ENCODE measurements around the gene PCBP3.
"Not testable (repeated sequence)": the region's sequence is repeated elsewhere in the genome, so short reads cannot be mapped to it uniquely, and the experiment has no call there.

PCBP3 gene

DNA sequence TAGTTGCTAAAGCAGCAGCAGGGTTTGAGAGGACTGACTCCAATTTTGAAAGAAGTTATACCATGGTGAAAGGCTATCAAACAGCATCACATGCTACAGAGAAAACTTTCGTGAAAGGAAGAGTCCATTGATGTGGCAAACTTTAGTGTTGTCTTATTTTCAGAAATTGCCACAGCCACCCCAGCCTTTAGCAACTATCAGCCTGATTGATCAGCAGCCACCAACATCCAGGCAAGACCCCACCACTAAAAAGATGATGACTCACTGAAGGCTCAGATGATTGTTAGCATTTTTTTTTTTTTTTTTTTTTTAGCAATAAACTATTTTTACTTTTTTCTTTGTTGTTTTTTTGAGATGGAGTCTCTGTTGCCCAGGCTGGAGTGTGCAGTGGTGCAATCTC is 35.3 kb downstream of the PCBP3 start:
- not testable (repeated sequence) for DNase-seq (ENCODE audit: low read depth, low spot score)

DNA sequence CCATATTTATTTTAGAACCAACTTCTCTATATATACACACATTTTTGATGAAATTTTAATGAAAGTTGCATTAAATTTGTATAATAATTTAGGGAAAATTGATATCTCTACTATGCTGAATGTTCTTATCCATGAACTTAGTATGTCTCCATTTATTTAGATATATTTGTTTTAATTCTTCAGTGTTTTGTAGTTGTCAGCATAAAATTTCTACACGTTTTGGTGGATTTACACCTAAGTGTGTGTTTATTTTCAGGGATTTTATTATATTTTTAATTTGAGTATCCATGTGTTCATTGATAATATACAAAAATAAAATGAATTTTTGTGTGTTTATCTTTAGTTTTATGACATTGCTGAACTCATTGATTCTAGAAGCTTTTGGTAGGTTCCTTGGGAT is 36.7 kb downstream of the PCBP3 start:
- no peak for DNase-seq (ENCODE audit: low read depth, low spot score)

DNA sequence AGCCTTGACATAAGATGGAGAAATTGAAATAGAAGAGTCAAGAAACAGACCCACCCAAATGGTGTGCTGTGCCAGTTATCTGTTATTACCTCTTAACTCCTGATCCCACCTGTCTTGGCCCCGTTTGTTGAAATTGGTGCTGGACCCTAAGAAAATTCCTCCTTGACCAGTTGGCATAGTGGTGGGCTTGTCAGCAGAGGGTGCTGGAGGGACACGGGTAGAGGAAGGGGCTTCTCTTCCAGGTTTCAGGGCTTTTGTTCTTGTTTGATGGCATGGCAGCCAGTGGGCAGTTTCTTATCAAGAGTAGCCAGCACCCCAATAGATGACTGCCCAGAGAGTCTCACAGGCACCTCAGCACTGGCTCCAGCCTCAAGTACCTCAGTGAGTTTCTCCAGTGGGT is 51.6 kb downstream of the PCBP3 start:
- DNase-seq (ENCODE audit: low read depth, low spot score): no peak

DNA sequence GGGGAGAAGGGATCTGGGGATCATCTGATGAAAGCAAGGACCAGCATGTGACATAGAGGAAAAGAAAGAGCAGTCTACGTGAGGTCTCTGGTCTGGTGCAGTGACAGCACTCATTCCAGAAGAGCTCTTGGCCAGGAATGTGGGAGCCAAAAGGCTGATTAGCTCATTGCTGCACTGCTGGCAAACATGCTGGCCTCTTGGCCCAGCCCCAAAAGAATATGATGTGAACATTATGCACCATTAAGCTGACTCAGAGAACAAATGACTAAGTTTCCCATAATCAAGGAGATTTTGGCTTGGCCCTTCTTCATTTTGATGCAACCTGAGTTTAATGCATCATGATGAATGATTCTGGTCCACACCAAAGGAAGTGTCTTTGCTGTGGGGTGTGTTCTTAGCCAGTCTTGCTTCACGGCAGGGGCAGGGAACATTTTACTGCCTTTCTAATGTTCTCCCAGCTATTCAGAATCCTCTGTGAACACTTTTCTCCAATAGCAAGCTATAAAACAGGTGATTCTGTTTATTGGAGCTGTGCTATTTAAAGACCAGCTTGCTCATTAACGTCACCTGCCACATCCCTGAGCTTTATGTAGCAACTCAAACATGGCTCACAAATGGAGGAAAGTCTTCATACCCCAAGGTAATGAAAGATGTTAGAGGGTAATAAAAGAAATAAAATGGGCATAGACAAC is 55.1 kb downstream of the PCBP3 start:
- no peak for DNase-seq (ENCODE audit: low read depth, low spot score)

DNA sequence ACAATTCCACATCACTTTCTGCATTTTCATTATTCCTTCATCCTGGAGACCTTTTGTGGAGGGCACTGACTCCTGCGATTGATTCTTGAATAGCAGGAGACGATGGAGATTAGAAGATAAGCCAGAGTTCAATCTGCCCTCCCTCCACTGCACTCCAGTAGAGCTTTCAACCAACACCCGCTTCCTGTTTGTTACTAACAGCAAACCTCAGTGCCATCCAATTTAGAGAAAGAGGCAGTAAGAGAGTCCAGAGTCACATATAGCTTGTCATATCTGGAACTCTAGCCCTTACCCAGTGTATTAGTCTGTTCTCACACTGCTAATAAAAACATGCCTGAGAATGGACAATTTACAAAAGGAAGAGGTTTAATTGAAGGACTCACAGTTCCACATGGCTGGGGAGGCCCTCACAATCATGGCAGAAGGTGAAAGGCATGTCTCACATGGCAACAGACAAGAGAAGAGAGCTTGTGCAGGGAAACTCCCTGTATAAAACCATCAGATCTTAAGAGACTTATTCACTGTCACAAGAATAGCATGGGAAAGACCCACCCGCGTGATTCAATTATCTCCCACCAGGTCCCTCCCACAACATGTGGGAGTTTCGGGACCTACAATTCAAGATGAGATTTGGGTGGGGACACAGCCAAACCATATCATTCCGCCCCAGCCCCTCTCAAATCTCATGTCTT is 55.9 kb downstream of the PCBP3 start:
- no peak for DNase-seq (ENCODE audit: low read depth, low spot score)

DNA sequence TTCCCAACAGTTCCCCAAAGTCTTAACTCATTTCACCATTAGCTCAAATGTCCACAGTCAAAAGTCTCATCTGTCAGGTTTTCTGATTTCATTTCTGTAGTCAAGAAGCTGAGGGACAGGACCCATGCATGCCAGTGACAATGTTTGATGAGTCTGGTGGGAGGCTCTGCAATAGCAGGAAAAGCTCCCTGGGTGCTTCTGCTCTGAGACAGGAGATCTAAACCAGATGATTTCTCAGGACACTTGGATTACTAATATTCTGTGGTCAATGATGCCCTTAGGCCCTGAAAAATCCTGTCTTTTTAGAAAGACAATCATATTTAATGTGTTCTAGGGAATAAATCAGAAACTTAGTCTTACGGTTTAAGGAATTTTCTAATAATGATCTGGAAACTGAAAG is 56.4 kb downstream of the PCBP3 start:
- no peak for DNase-seq (ENCODE audit: low read depth, low spot score)

DNA sequence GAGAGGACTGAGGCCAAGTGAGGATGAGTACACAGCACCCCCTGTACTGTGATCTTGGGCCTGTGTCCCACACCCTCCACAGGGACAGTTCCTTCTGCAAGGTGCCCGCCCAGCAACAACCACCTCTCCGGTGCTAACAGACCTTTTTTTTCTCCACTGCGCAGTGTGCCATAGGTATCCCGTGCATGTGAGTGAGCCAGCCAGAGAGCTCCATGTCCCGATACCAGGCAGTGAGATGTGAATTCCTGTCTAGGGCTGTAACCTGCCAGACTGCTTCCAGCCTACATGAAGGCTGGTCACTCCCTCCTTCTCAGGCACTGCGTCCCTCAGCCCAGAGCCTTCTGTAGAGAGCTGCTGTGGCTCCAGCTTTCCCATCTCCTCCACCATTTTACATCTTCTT is 56.9 kb downstream of the PCBP3 start:
- no peak for DNase-seq (ENCODE audit: low read depth, low spot score)

DNA sequence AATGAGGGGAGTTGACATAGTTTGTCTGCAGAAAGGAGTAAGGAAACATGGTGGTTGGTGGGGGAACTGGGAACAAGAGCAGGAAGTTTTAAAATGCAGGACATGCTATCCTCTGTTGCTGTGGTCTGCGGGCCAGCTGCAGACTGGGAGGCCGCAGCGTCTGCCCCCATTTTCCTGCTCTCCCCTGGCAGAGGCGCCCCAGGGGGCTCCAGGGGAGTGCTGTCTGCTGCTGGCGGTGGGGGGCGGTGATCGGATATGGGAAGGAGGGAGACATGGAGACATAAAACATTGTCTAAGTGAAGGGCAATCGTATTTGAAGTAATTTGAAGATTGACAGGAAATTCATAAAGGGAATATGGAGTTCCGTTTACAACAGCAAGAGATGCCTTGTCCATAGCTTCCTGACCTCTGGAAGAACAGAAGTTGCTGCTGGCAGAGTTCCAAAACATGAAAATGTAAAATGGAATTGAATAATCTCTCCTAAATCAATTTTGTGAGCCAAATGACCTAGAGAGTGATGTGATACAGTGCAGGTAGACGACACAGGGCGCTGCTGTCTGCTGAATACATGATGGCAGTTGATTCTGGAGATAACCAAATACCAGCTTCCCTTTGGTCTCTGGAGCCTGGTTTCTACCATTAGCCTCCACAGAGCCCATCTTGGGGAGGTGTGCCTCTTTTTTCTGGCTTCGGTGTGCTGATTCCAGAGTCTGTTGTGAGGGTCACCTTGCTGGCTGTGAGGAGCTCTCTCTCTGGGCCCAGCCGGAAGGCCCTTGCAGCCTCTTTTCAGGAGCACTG is 61.0 kb downstream of the PCBP3 start:
- no peak for DNase-seq (ENCODE audit: low read depth, low spot score)

DNA sequence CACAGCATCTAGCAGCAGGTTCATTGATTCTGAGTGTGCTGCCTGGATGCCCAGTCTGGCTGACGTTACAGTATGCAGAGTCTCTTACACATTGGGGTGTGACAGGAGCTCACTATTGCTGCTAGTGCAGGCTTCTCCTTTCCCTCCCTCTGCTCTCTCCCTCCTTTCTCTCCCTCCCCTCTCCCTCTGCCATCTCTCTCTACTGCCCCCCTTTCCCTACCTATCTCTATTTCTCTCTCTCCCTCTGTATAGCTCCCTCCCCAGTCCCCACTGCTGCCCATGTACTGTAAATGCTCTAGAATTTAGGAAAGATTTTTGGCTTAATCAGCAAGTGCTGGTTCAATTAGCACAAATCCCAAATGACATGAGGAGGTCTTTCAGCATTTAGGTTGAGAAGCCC is 62.8 kb downstream of the PCBP3 start:
- no peak for DNase-seq (ENCODE audit: low read depth, low spot score)

DNA sequence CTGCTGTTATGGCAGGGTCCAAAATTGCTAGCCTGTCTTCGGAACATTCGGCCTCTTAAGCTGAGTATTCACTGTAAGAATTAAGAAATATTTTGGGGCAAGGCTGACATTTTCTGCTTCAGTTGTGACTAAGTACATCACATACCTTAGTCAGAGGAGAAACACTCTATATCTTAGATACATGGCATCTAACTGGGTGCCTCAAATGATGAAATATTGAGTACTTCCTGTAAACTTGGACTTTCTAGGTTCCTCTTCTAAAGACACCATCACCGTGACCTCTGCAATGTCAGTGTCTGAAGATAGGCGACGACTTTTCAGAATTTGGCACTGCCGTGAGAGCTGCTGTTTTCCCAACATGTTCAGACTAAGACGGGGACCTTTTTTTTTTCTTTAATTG is 65.6 kb downstream of the PCBP3 start:
- DNase-seq (ENCODE audit: low read depth, low spot score): no peak

DNA sequence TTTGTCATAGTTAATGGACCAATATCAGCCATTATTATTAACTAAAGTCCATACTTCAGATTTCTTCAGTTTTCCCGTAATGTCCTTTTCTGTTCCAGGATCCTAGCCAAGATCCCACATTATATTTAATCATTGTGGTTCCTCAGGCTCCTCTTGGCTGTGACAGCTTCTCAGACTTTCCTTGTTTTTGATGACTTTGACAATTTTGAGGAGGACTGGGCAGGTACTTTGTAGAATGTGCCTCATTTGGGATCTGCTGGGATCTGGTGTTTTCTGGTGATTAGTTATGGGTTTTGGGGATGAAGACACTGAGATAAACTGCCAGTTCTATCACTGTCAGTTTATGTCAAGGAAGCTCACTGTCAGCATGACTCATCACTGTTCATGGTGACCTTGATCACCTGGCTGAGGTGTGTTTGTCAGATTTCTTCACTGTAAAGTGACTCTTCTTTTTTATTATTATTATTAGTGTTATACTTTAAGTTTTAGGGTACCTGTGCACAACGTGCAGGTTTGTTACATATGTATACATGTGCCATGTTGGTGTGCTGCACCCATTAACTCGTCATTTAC is 66.3 kb downstream of the PCBP3 start:
- no peak for DNase-seq (ENCODE audit: low read depth, low spot score)

DNA sequence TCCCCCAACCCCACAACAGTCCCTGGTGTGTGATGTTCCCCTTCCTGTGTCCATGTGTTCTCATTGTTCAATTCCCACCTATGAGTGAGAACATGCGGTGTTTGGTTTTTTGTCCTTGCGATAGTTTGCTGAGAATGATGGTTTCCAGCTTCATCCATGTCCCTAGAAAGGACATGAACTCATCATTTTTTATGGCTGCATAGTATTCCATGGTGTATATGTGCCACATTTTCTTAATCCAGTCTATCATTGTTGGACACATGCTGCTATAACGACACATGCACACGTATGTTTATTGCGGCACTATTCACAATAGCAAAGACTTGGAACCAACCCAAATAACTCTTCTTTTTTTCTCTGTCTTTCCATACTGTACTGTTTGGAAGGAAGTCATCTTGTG is 66.8 kb downstream of the PCBP3 start:
- not testable (repeated sequence) for DNase-seq (ENCODE audit: low read depth, low spot score)

DNA sequence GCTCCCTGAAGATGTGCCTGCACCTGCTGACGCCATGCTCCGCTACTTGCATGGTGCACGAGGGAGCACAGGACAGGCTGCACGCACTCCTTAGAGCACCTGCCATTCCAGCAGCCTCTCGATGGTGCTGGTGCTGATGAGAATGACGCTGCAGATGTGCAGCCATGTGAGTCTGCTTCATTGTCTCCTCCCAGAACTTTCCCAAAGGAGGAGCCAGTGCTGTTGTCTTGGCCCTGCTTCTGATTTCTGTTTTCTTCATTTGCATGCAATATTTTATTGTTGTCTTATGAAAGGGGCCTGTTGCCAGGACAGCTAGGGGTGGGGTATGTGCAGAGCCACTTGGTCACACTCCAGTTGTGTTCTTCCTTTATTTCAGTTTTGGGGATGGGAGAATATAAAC is 70.1 kb downstream of the PCBP3 start:
- DNase-seq (ENCODE audit: low read depth, low spot score): no peak

DNA sequence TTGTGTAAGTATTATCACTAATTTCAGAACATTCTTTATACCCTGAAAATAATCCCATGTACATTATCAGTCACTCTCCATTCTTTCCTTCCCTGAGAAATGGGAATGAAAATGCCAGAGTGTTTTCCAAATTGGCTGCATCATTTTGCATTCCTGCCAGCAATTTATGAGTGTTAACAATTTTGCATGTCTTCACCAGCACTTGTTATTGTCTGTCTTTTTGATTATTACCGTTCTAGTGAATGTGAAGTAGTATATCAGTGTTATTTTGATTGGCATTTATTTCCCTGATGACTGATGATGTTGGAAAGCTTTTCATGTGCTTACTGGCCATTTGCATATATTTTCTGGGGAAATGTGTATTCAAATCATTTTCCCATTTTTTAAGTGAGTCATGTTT is 71.9 kb downstream of the PCBP3 start:
- no peak for DNase-seq (ENCODE audit: low read depth, low spot score)

DNA sequence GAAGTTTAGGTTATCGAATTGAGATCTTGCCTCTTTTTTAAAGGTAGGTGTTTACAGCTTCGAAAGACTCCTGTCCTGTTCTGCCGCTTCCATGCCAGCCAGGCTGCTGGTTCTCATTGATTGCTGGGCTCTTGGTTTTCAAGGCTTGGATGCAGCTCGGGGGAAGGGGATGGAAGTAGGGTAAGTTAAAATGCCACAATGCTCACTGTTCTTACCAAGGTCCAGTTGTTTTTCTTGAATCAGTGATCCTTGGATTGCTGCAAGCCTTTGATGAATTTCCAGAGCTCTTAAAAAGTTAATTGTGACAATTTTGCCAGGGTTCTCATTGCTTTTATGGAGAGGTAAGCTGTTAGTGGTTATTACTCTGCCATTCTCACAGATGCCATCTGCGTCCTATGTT is 74.9 kb downstream of the PCBP3 start:
- DNase-seq (ENCODE audit: low read depth, low spot score): no peak

DNA sequence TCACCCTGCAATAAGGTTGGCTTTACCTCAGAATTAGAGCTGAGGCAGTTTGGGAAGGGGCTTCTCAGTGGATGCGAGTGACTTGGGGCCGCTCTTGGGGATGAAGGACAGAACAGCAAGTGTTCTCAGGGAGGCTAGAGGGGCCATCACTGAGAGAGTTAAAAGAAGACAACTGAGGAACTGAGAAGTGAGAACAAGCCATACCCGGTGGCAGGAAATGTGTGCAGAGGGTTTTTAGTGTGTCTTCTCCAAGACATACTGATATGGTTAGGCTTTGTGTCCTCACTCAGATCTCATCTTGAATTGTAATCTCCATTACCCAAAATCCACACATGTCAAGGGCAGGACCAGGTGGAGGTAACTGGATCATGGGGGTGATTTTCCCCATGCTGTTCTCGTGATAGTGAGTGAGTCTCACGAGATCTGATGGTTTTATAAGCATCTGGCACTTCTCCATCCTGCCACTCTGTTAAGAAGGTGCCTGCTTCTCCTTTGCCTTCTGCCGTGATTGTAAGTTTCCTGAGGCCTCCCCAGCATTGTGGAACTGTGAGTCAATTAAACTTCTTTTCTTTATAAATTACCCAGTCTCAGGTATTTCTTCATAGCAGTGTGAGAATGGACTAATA is 75.8 kb downstream of the PCBP3 start:
- DNase-seq (ENCODE audit: low read depth, low spot score): no peak

DNA sequence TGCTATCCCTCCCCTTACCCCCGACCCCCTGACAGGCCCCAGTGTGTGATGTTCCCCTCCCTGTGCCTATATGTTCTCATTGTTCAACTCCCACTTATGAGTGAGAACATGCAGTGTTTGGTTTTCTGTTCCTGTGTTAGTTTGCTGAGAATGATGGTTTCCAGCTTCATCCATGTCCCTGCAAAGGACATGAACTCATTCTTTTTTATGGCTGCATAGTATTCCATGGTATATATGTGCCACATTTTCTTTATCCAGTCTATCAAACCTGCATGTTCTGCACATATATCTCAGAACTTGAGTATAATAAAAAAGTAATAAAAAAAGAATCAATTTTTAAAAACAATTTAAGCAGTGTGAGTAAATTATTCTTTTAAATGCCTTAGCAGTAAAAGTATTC is 76.7 kb downstream of the PCBP3 start:
- not testable (repeated sequence) for DNase-seq (ENCODE audit: low read depth, low spot score)

DNA sequence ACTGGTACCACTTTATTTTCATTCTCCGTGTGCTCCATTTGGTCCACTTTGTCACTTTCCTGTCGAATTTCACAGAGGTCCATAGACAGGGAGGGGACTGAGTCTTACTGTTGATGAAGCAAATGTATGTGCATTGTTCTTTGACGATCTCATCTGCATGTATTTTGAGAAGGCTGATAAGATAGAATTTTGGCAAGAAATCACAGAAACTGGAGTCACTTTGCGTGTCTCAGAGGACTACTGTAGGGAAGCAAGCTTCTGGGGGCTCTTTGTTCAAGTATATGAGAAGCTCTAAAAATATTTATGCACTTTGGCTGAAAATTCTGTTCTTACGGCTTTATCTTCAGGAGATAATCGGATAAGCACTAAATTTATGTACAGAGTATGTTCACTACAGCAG is 78.1 kb downstream of the PCBP3 start:
- no peak for DNase-seq (ENCODE audit: low read depth, low spot score)

DNA sequence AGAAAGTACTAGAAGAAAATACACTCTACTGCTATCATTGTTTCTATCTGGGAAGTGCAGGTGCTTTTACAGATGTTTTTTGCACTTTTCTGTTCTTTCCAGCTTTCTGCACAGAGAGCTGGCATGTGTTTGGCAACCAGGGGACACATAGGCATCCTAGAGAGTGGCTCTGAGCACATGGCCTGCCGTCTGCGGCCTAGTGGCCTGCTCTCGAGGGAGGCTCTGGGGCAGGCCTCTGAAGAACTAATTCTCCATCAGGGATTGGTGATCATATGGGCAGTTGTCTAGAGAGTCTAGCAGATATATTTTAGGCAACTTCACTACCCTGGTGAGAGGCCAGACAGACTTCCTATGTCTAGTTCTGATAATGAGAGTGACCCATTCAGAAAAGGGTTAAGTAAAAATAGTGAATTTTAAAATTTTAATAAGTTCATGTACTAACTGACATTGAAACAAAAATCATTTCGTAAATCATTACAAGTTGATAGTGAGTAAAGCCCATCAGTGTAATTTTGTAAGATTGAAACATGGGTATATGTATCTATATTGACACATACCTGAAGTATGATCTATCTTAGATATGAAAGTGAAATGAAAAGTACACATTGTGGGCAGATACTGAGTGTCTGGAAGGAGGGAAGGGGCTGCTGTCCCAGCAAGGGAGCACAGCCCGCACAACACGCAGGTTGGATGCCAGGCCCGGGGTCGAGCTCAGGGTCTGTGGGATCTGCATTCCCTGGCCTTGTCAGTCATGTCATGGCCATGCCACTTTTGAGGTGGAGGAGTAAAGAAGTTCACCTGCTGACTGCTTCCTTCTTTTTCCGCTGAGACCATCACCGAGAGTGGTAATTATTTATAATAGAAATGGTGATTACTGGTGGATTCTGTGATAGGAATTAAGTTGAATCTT is 79.8 kb downstream of the PCBP3 start:
- no peak for DNase-seq (ENCODE audit: low read depth, low spot score)

DNA sequence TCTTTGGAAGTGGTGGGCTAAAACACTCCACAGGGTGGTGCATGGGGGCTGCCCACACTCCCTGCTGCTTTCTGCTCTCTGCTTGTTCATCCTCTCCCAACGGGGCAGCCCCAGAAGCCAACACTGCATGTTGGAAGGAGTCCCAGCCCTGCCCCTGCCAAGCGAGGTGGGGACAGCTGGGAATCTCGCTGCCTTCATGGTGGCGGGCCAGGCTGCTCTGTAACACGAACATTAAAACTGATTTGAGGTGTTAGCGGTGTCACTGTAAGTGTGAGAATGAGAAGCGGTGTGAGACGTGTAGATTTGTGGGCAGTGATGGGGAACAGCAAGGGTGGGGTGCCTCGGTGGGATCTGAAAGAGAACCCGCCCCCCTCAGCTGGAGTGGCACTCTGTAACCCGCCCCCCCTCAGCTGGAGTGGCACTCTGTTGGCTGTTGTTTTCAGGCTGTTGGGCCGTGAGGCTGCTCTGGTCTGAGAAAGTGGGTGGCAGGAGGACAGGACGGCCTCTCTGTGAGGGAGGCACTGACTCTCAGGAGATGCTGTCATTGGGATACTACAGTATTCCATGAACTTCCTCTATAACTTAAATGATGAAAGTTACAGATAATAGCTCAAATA is 80.9 kb downstream of the PCBP3 start:
- DNase-seq (ENCODE audit: low read depth, low spot score): no peak
